K562 (cell line): Measurements from ENCODE around the gene SELENOI. TPM values are rescaled to one million over a fixed set of nuclear protein-coding genes. Genes with fewer than 3 reads are reported as not detected.
A peak's percentile ranks its signal among the peaks of the same experiment; 100 is the strongest.

Experiments
- CHD1 ChIP-seq: fragments of 200-600 bp; sonication (generic); IDR thresholded peaks from one replicate; pipeline ENCODE4 v1.6.1; 2012; ENCODE audit warnings: mild to moderate bottlenecking, moderate library complexity, low read length, inconsistent platforms
- E2F1 ChIP-seq: sonication (generic); formaldehyde crosslinking; IDR thresholded peaks from 2 replicates; pipeline ENCODE4 v1.8.1; 2023; ENCODE audit warnings: mild to moderate bottlenecking, missing genetic modification reagents, moderate library complexity
- MBD2 ChIP-seq: sonication (generic); IDR thresholded peaks from 2 replicates; pipeline ENCODE4 v1.6.1; 2016; ENCODE audit warnings: low read depth, borderline replicate concordance
- NELFE ChIP-seq: IDR thresholded peaks from 2 replicates; pipeline ENCODE4 v1.6.1; 2011; ENCODE audit warnings: mild to moderate bottlenecking; ENCODE audit not compliant: insufficient read depth, insufficient read length
- OTX1 ChIP-seq: fragments of 450-650 bp; formaldehyde crosslinking; IDR thresholded peaks from 2 replicates; pipeline ENCODE4 v1.4.0; 2022; ENCODE audit warnings: mild to moderate bottlenecking
- PBX2 ChIP-seq, 2 experiments: IDR thresholded peaks in 1 of 2; conservative IDR thresholded peaks in 1 of 2; 2 replicates each; pipeline ENCODE4 v1.6.1; 2016; ENCODE audit warnings: low read depth in 2 of 2, mild to moderate bottlenecking in 1 of 2, missing compliant biosample characterization in 1 of 2, missing genetic modification characterization in 1 of 2, moderate library complexity in 1 of 2
- RFX5 ChIP-seq: IDR thresholded peaks from 2 replicates; pipeline ENCODE4 v1.6.1; 2011; ENCODE audit warnings: low read depth, mild to moderate bottlenecking, improper control_type of control experiment, low read length
- RHOXF2B ChIP-seq: fragments of 250-450 bp; sonication (Bioruptor Pico); conservative IDR thresholded peaks from 2 replicates; pipeline ENCODE4 v1.5.1; 2021
- SIN3B ChIP-seq: fragments of 450-650 bp; IDR thresholded peaks from 2 replicates; pipeline ENCODE4 v1.6.1; 2017; ENCODE audit warnings: low read depth, mild to moderate bottlenecking, moderate library complexity
- SRSF3 ChIP-seq: fragments of 200-400 bp; formaldehyde crosslinking; IDR thresholded peaks from 2 replicates; pipeline ENCODE4 v1.6.1; 2016; ENCODE audit warnings: mild to moderate bottlenecking, low read length, moderate library complexity; ENCODE audit not compliant: insufficient read depth
- TFAP4 ChIP-seq: sonication (generic); formaldehyde crosslinking; IDR thresholded peaks from 2 replicates; pipeline ENCODE4 v1.8.0; 2022; ENCODE audit warnings: missing genetic modification reagents, mild to moderate bottlenecking, moderate library complexity, borderline replicate concordance
- ZBTB5 ChIP-seq: fragments of 450-650 bp; IDR thresholded peaks from 2 replicates; pipeline ENCODE4 v1.6.1; 2017; ENCODE audit warnings: antibody characterized with exemption
- ZFP30 ChIP-seq: fragments of 250-450 bp; sonication (Bioruptor Pico); IDR thresholded peaks from 2 replicates; pipeline ENCODE4 v1.8.0; 2022; ENCODE audit warnings: moderate library complexity, mild to moderate bottlenecking, inconsistent platforms, borderline replicate concordance
- ZNF175 ChIP-seq: fragments of 200-800 bp; sonication (Bioruptor generic); IDR thresholded peaks from 2 replicates; pipeline ENCODE4 v1.6.1; 2016; ENCODE audit warnings: low read depth, mild to moderate bottlenecking, missing genetic modification characterization, missing compliant biosample characterization
- ZNF511 ChIP-seq: sonication (generic); formaldehyde crosslinking; IDR thresholded peaks from 2 replicates; pipeline ENCODE4 v1.8.0; 2022; ENCODE audit warnings: mild to moderate bottlenecking, missing genetic modification reagents
- ZNF655 ChIP-seq: fragments of 250-450 bp; sonication (Bioruptor Pico); IDR thresholded peaks from 2 replicates; pipeline ENCODE4 v1.5.0; 2021
- ZSCAN32 ChIP-seq: fragments of 450-650 bp; formaldehyde crosslinking; IDR thresholded peaks from 2 replicates; pipeline ENCODE4 v1.4.0; 2020; ENCODE audit warnings: mild to moderate bottlenecking, moderate library complexity
- polyA plus RNA-seq, 8 experiments: library from polyadenylated mRNA; depleted of rRNA in 4 of 8; stranded (reverse) in 5 of 8; unstranded in 3 of 8; fragments of >200 nt; fragmentation: Nextera tagmentation in 2 of 8; fragmentation: Illumina TruSeq in 1 of 8; extraction: Ambion mirVana in 2 of 8; extraction: Trizol in 1 of 8; gene quantifications; 2 replicates each; pipeline versions ENCODE4 v1.2.1 to v1.2.3, GENCODE V29; 2011 to 2014; ENCODE audit warnings: inconsistent platforms in 1 of 8, missing spikeins in 1 of 8
- total RNA-seq, 7 experiments: library from RNA; depleted of rRNA in 6 of 7; stranded (reverse); fragments of >200 nt in 6 of 7; fragmentation: Illumina TruSeq in 2 of 7; extraction: Trizol in 2 of 7; gene quantifications; 2 replicates each; pipeline versions ENCODE4 v1.2.1 to v1.2.3, GENCODE V29; 2011 to 2021; ENCODE audit warnings: low replicate concordance in 1 of 7

Gene SELENOI
- total and polyA plus RNA-seq, 9 of the 15 experiments (the other 6 are each of a cell fraction or from before 2014, with no cell fraction given) = 9.6 to 46.9 (median 24.4) TPM

GRCh38 chr2:26345545-26346453 lies at the start of gene SELENOI (continued):
- TF ChIP-seq ZNF175 (CRISPR knock-in tag) (0 out of 2 replicates have a peak, but pooled peaks have one; percentile 17), ZBTB5 (no peak), OTX1 (CRISPR knock-in tag) (0 out of 2 replicates have a peak, but pooled peaks have one; percentile 23), ZNF655 (no peak), SRSF3 (0 out of 2 replicates have a peak, but pooled peaks have one; percentile 72), ZSCAN32 (CRISPR knock-in tag) (no peak), PBX2 (CRISPR knock-in tag; IDR thresholded peaks at IDR 0.05; ENCODE audit: low read depth) (peak; percentile 77), PBX2 (tag; conservative IDR thresholded peaks at IDR 0.05; ENCODE audit: low read depth) (peak; percentile 97), E2F1 (no peak; the same call in 1 of the 2 replicates), NELFE (no peak), RFX5 (no peak), ZNF511 (CRISPR knock-in tag) (peak; percentile 50), SIN3B (peak; percentile 65; the same call in 1 of the 2 replicates), TFAP4 (CRISPR knock-in tag) (peak; percentile 78), CHD1 (peak; percentile 13), ZFP30 (no peak), MBD2 (peak; percentile 91), RHOXF2B (no peak)
